IMR-90 (cell line): Measurements from ENCODE around the gene UGT1A3. TPM values are rescaled to one million over a fixed set of nuclear protein-coding genes. Genes with fewer than 3 reads are reported as not detected.

Experiments used
- ATAC-seq: fragments of 200-7000 bp; cut with Tn5 transposase; 2 replicates; pipeline ENCODE4 v1.9.1; 2020; ENCODE audit warnings: low read depth, mild to moderate bottlenecking, moderate library complexity
- BruUV-seq: library from RNA; stranded (reverse); fragments of 400-500 nt; replicated peaks from 2 replicates; lab custom pipeline; 2021; lab: Mats Ljungman, UMichigan
- CTCF ChIA-PET: fragments of 300-600 bp; formaldehyde crosslinking; extraction: SDS; loops from one replicate; lab custom pipeline; 2021; ENCODE audit warnings: antibody characterized with exemption; lab: Yijun Ruan, JAX
- POLR2A ChIA-PET: fragments of 300-600 bp; sonication (Branson Sonifier 250); formaldehyde crosslinking; loops from one replicate; lab custom pipeline; 2022; ENCODE audit warnings: antibody characterized with exemption; ENCODE audit not compliant: unreplicated experiment; lab: Charles Lee
- DNase-seq: peaks from one replicate; pipeline ENCODE4 v3.0.0; 2013
- H2AFZ ChIP-seq: replicated peaks from 2 replicates; pipeline ENCODE3; 2013; ENCODE audit warnings: low read length, mild to moderate bottlenecking; ENCODE audit not compliant: poor library complexity
- H2AK5ac ChIP-seq: 2 replicates; pipeline ENCODE4 v1.6.1; 2013; ENCODE audit warnings: low read depth, low read length, inconsistent platforms
- H2AK9ac ChIP-seq: replicated peaks from 2 replicates; pipeline ENCODE3; 2013; ENCODE audit warnings: mild to moderate bottlenecking, low read depth, low read length, moderate library complexity; ENCODE audit not compliant: poor library complexity
- H2BK120ac ChIP-seq: 2 replicates; pipeline ENCODE4 v1.6.1; 2013; ENCODE audit warnings: low read depth, low read length, inconsistent platforms
- H2BK15ac ChIP-seq: 3 replicates; pipeline ENCODE4 v1.6.1; 2013; ENCODE audit warnings: low read depth, low read length, inconsistent platforms
- H2BK20ac ChIP-seq: 2 replicates; pipeline ENCODE4 v1.6.1; 2013; ENCODE audit warnings: low read depth, mild to moderate bottlenecking, inconsistent platforms, low read length, moderate library complexity
- H2BK5ac ChIP-seq: 2 replicates; pipeline ENCODE4 v1.6.1; 2013; ENCODE audit warnings: mild to moderate bottlenecking, low read depth, low read length, inconsistent platforms; ENCODE audit not compliant: poor library complexity, severe bottlenecking
- H3K14ac ChIP-seq: replicated peaks from 2 replicates; pipeline ENCODE4 v1.6.1; 2013; ENCODE audit warnings: low read depth, low read length, inconsistent platforms
- H3K18ac ChIP-seq: 2 replicates; pipeline ENCODE4 v1.6.1; 2013; ENCODE audit warnings: low read depth, low read length, control low read depth
- H3K23ac ChIP-seq: 2 replicates; pipeline ENCODE4 v1.6.1; 2013; ENCODE audit warnings: low read depth, low read length, inconsistent platforms
- H3K27ac ChIP-seq: 2 replicates; pipeline ENCODE4 v1.5.1; 2013; ENCODE audit warnings: mild to moderate bottlenecking, control low read depth, low read length; ENCODE audit not compliant: insufficient read depth
- H3K27me3 ChIP-seq: 2 replicates; pipeline ENCODE4 v1.6.1; 2013; ENCODE audit warnings: low read length; ENCODE audit not compliant: control insufficient read depth, insufficient read depth
- H3K36me3 ChIP-seq: 2 replicates; pipeline ENCODE4 v1.6.1; 2013; ENCODE audit warnings: low read length, mixed read lengths; ENCODE audit not compliant: control insufficient read depth, insufficient read depth
- H3K4ac ChIP-seq: 2 replicates; pipeline ENCODE4 v1.6.1; 2013; ENCODE audit warnings: low read depth, low read length, inconsistent platforms
- H3K4me1 ChIP-seq: 2 replicates; pipeline ENCODE4 v1.6.1; 2013; ENCODE audit warnings: low read length, mixed read lengths; ENCODE audit not compliant: control insufficient read depth, insufficient read depth
- H3K4me2 ChIP-seq: 2 replicates; pipeline ENCODE4 v1.6.1; 2013; ENCODE audit warnings: low read depth, mild to moderate bottlenecking, control low read depth, low read length, moderate library complexity
- H3K4me3 ChIP-seq: 2 replicates; pipeline ENCODE4 v1.5.1; 2013; ENCODE audit warnings: low read depth, mild to moderate bottlenecking, control low read depth, low read length, moderate library complexity; ENCODE audit not compliant: insufficient read depth
- H3K56ac ChIP-seq: 2 replicates; pipeline ENCODE4 v1.6.1; 2013; ENCODE audit warnings: low read length, inconsistent platforms; ENCODE audit not compliant: insufficient read depth; ENCODE audit errors: extremely low read depth
- H3K79me1 ChIP-seq, 2 experiments: 2 replicates each; pipeline ENCODE4 v1.6.1; 2013; ENCODE audit warnings: low read length in 2 of 2, inconsistent platforms in 1 of 2, low read depth in 1 of 2
- H3K9ac ChIP-seq: 2 replicates; pipeline ENCODE4 v1.6.1; 2013; ENCODE audit warnings: low read depth, low read length, control low read depth
- H3K9me1 ChIP-seq: 2 replicates; pipeline ENCODE4 v1.6.1; 2013; ENCODE audit warnings: low read length, inconsistent platforms; ENCODE audit not compliant: insufficient read depth
- H3K9me3 ChIP-seq: 2 replicates; pipeline ENCODE4 v1.6.1; 2013; ENCODE audit warnings: low read length; ENCODE audit not compliant: control insufficient read depth, insufficient read depth
- H4K20me1 ChIP-seq: 2 replicates; pipeline ENCODE4 v1.6.1; 2013; ENCODE audit warnings: low read length, inconsistent platforms; ENCODE audit not compliant: insufficient read depth
- H4K5ac ChIP-seq: 2 replicates; pipeline ENCODE4 v1.6.1; 2013; ENCODE audit warnings: mild to moderate bottlenecking, low read depth, low read length, control low read depth
- H4K8ac ChIP-seq, 2 experiments: 2 replicates each; pipeline ENCODE4 v1.6.1; 2013; ENCODE audit warnings: low read depth in 2 of 2, low read length in 2 of 2, control low read depth in 1 of 2, inconsistent platforms in 1 of 2
- H4K91ac ChIP-seq: 2 replicates; pipeline ENCODE4 v1.6.1; 2013; ENCODE audit warnings: low read depth, low read length, inconsistent platforms; ENCODE audit not compliant: insufficient read depth
- RAD21 ChIP-seq: IDR thresholded peaks from 2 replicates; pipeline ENCODE4 v1.6.1; 2012; ENCODE audit warnings: low read length, improper control_type of control experiment
- RCOR1 ChIP-seq: IDR thresholded peaks from 2 replicates; pipeline ENCODE4 v1.6.1; 2012; ENCODE audit warnings: mild to moderate bottlenecking, low read length, improper control_type of control experiment; ENCODE audit not compliant: insufficient replicate concordance
- WGBS, 2 experiments: methylation state at CpG; one replicate each; pipeline versions ENCODE4 v1.1.5 to v1.1.7; 2013; ENCODE audit warnings: missing lambda C conversion rate in 2 of 2; ENCODE audit not compliant: insufficient read length in 1 of 2; ENCODE audit errors: extremely low coverage in 2 of 2; 5-methylcytosine and 5-hydroxymethylcytosine counted together
- dilution Hi-C: fragments of 300-500 bp; cut with HindIII; formaldehyde crosslinking; loops from one replicate; pipeline ENCODE4 v1.14.3; 2018; ENCODE audit warnings: low sequenced_read_pairs; ENCODE audit not compliant: unreplicated experiment
- in situ Hi-C: fragments of 300-500 bp; cut with MboI; formaldehyde crosslinking; loops from 3 replicates; pipeline ENCODE4 v1.14.3; 2019; ENCODE audit warnings: low sequenced_read_pairs, inconsistent platforms, mixed read lengths
- intact Hi-C: fragments of 100-400 bp; cut with micrococcal nuclease; formaldehyde crosslinking; loops from 2 replicates; pipeline ENCODE4 v1.10.0; 2022
- polyA plus RNA-seq, 3 experiments: library from polyadenylated mRNA; depleted of rRNA; stranded (reverse); fragments of >200 nt; gene quantifications; 2 replicates each; pipeline ENCODE4 v1.2.3, GENCODE V29; 2012; ENCODE audit warnings: low replicate concordance in 1 of 3
- total RNA-seq: library from RNA; depleted of rRNA; stranded (reverse); fragments of >200 nt; gene quantifications from 2 replicates; pipeline ENCODE4 v1.2.3, GENCODE V29; 2012

The UGT1A3 gene
- total and polyA plus RNA-seq, 2 of the 4 experiments (the other 2 are of a cell fraction) = not detected

- TF ChIP-seq RCOR1 = no peak
Observed at GRCh38 chr2:233728723-233729301, at the start of gene UGT1A3 (continued).

GRCh38 chr2:233679196-233679595, 49.6 kb upstream of the UGT1A3 start:
- Histone ChIP-seq H2BK20ac (no peak overlapping the region), H2AK9ac (no peak overlapping the region), H2AFZ (no peak overlapping the region), H3K9me1 (no peaks in the 10 kb centered on the region), H2BK15ac (no peak overlapping the region), H2BK120ac (no peak overlapping the region), H4K8ac (no peak overlapping the region), H3K14ac (no peak overlapping the region), H4K20me1 (no peaks in the 10 kb centered on the region), H4K91ac (no peak overlapping the region), H3K4ac (no peak overlapping the region), H2BK5ac (no peak overlapping the region), H4K5ac (no peak overlapping the region), H3K27me3 (peaks cover 1% of the 10 kb centered on the region), H3K36me3 (no peaks in the 10 kb centered on the region), H3K18ac (no peak overlapping the region), H3K4me1 (no peaks in the 10 kb centered on the region), H3K9ac (no peak overlapping the region), H3K4me2 (no peak overlapping the region), H3K56ac (no peak overlapping the region), H2AK5ac (no peak overlapping the region), H3K27ac (no peak overlapping the region), H3K4me3 (no peak overlapping the region), H3K23ac (no peak overlapping the region), H3K79me1 (no peaks in the 10 kb centered on the region), H3K9me3 (no peaks in the 10 kb centered on the region)
- ATAC-seq (no peak), DNase-seq (no peak)
- no TSS peak for BruUV-seq
- intact Hi-C loops (no loop called here), in situ Hi-C loops (no loop called here), dilution Hi-C loops (no loop called here)
- TF ChIP-seq RAD21 = no peak
- POLR2A ChIA-PET = no interaction called here
- CTCF ChIA-PET = no interaction called here
- no CpG with 5 or more reads among the region's 4 CpGs for WGBS, 2 experiments
